ENCODE results near the gene PTPA. TPM values are rescaled to one million over a fixed set of nuclear protein-coding genes. Genes with fewer than 3 reads are reported as not detected.
"Not testable (repeated sequence)": the region's sequence is repeated elsewhere in the genome, so short reads cannot be mapped to it uniquely, and the experiment has no call there.

Gene PTPA
- total RNA-seq, 1 donor from 2014 or later, result 160 TPM

GRCh38 chr9:129162497-129163197 is 51.4 kb downstream of the PTPA start:
- Mint-ChIP-seq H3K4me1 (peaks cover 29% of the 10 kb centered on the region), H3K9me3 (peaks cover 4% of the 10 kb centered on the region), H3K27ac (no peak overlapping the region), H3K4me3 (no peak overlapping the region), H3K36me3 (peaks cover 13% of the 10 kb centered on the region), H3K27me3 (ENCODE audit: low read depth) (no peaks in the 10 kb centered on the region)
- no peak for TF ChIP-seq CTCF (IDR thresholded peaks at IDR 0.05; ENCODE audit: unreplicated experiment)
- no peak for DNase-seq (ENCODE audit: low spot score in 2 of 2, unreplicated experiment in 2 of 2)

- not testable (repeated sequence) for H3K27me3 Mint-ChIP-seq (ENCODE audit: low read depth); DNase-seq (ENCODE audit: low spot score in 2 of 2, unreplicated experiment in 2 of 2); H3K9me3 Mint-ChIP-seq; H3K4me3 Mint-ChIP-seq
- peaks cover 35% of the 10 kb centered on the region for H3K4me1 Mint-ChIP-seq
- peaks cover 11% of the 10 kb centered on the region for H3K36me3 Mint-ChIP-seq
- H3K27ac Mint-ChIP-seq, result peak overlapping the region; percentile 56
Measured at GRCh38 chr9:129163198-129163670, 52.0 kb downstream of the PTPA start.

GRCh38 chr9:129163753-129164152 is 52.5 kb downstream of the PTPA start:
- TF ChIP-seq CTCF (IDR thresholded peaks at IDR 0.05; ENCODE audit: unreplicated experiment), result no peak
- Mint-ChIP-seq H3K9me3 (peaks cover 4% of the 10 kb centered on the region), H3K4me1 (peaks cover 35% of the 10 kb centered on the region), H3K27ac (peak overlapping the region; percentile 97), H3K36me3 (peaks cover 11% of the 10 kb centered on the region), H3K4me3 (no peak overlapping the region), H3K27me3 (ENCODE audit: low read depth) (no peaks in the 10 kb centered on the region)
- no peak for DNase-seq (ENCODE audit: low spot score in 2 of 2, unreplicated experiment in 2 of 2)

GRCh38 chr9:129164246-129164930 is 53.2 kb downstream of the PTPA start:
- H3K9me3 Mint-ChIP-seq, result peaks cover 4% of the 10 kb centered on the region
- no peak overlapping the region for H3K4me3 Mint-ChIP-seq
- no peaks in the 10 kb centered on the region for H3K27me3 Mint-ChIP-seq (ENCODE audit: low read depth)
- DNase-seq (ENCODE audit: low spot score in 2 of 2, unreplicated experiment in 2 of 2), result no peak
- no peak for TF ChIP-seq CTCF (IDR thresholded peaks at IDR 0.05; ENCODE audit: unreplicated experiment)
- peaks cover 35% of the 10 kb centered on the region for H3K4me1 Mint-ChIP-seq
- H3K27ac Mint-ChIP-seq, result peak overlapping the region; percentile 97
- H3K36me3 Mint-ChIP-seq, result peaks cover 5% of the 10 kb centered on the region

GRCh38 chr9:129165198-129165597 is 54.0 kb downstream of the PTPA start:
- no peak overlapping the region for H3K27ac Mint-ChIP-seq
- no peaks in the 10 kb centered on the region for H3K27me3 Mint-ChIP-seq (ENCODE audit: low read depth)
- peaks cover 5% of the 10 kb centered on the region for H3K36me3 Mint-ChIP-seq
- H3K4me1 Mint-ChIP-seq, result peaks cover 37% of the 10 kb centered on the region
- TF ChIP-seq CTCF (IDR thresholded peaks at IDR 0.05; ENCODE audit: unreplicated experiment), result no peak
- DNase-seq (ENCODE audit: low spot score in 2 of 2, unreplicated experiment in 2 of 2), result no peak
- no peak overlapping the region for H3K4me3 Mint-ChIP-seq
- H3K9me3 Mint-ChIP-seq, result peaks cover 4% of the 10 kb centered on the region

Data from mesothelial cell of epicardium (in vitro differentiated cells).